Brain microvascular endothelial cell (primary cell): ENCODE data around the gene SLC6A20.
A peak's percentile ranks its signal among the peaks of the same experiment; 100 is the strongest.

Experiments used
- DNase-seq: peaks from one replicate; pipeline ENCODE4 v3.0.0-alpha.2; 2020
- H3K27ac ChIP-seq: fragments of 250-450 bp; sonication (Bioruptor Pico); 2 replicates; pipeline ENCODE4 v1.5.1; 2020; ENCODE audit warnings: mild to moderate bottlenecking, moderate library complexity
- H3K27me3 ChIP-seq: fragments of 250-450 bp; sonication (Bioruptor Pico); replicated peaks from 2 replicates; pipeline ENCODE4 v1.5.1; 2020; ENCODE audit warnings: mild to moderate bottlenecking
- H3K36me3 ChIP-seq: fragments of 250-450 bp; sonication (Bioruptor Pico); replicated peaks from 2 replicates; pipeline ENCODE4 v1.5.1; 2020; ENCODE audit warnings: mild to moderate bottlenecking
- H3K4me3 ChIP-seq: 2 replicates; pipeline ENCODE4 v1.5.1; 2011; ENCODE audit warnings: low read depth, mild to moderate bottlenecking, control low read depth, low read length, moderate library complexity
- CTCF ChIP-seq: IDR thresholded peaks from 2 replicates; pipeline ENCODE4 v1.5.1; 2011; ENCODE audit warnings: low read depth, mild to moderate bottlenecking, moderate library complexity, low read length, control low read depth, inconsistent platforms; ENCODE audit errors: missing control alignments
- in situ Hi-C: cut with HindIII; loops from 2 replicates; pipeline ENCODE4 v1.10.0; 2017; ENCODE audit warnings: low sequenced_read_pairs, low pct_ligation_motif_present

Gene SLC6A20

GRCh38 chr3:45795882-45796765 is at the start of gene SLC6A20:
Gene SLC6A20, minus strand, starts transcription at chr3:45796536. Its CDS starts 117 bp downstream, at chr3:45796419.
- Histone ChIP-seq H3K27ac (no peak within 1 kb of the TSS), H3K27me3 (peaks cover 50% of the 10 kb centered on the region), H3K36me3 (no peaks in the 10 kb centered on the region), H3K4me3 (peak within 1 kb of the TSS; percentile 35)
- no peak for TF ChIP-seq CTCF
- DNase-seq, result no peak
- in situ Hi-C loops, result no loop called here

- no peak overlapping the region for H3K4me3 ChIP-seq
- in situ Hi-C loops, result no loop called here
- H3K27ac ChIP-seq, result no peak overlapping the region
- peaks cover 13% of the 10 kb centered on the region for H3K27me3 ChIP-seq
- no peak for DNase-seq
- H3K36me3 ChIP-seq, result no peaks in the 10 kb centered on the region
- no peak for TF ChIP-seq CTCF
Measured at GRCh38 chr3:45844616-45845015, 48.3 kb upstream of the SLC6A20 start.

- Histone ChIP-seq H3K27me3 (peaks cover 8% of the 10 kb centered on the region), H3K4me3 (no peak overlapping the region), H3K36me3 (no peaks in the 10 kb centered on the region), H3K27ac (no peak overlapping the region)
- in situ Hi-C loops, result no loop called here
- no peak for TF ChIP-seq CTCF
- no peak for DNase-seq
Measured at GRCh38 chr3:45842851-45843625, 46.7 kb upstream of the SLC6A20 start.

GRCh38 chr3:45841757-45842491 is 45.6 kb upstream of the SLC6A20 start, which contains the start of gene LZTFL1:
Gene LZTFL1, minus strand, starts transcription at chr3:45842119. Its CDS starts 128 bp downstream, at chr3:45841991.
- peaks cover 3% of the 10 kb centered on the region for H3K27me3 ChIP-seq
- H3K27ac ChIP-seq, result peak within 1 kb of the TSS; percentile 93
- no peaks in the 10 kb centered on the region for H3K36me3 ChIP-seq
- DNase-seq, result peak; percentile 99
- TF ChIP-seq CTCF, result no peak
- peak within 1 kb of the TSS; percentile 87 for H3K4me3 ChIP-seq
- in situ Hi-C loops, result no loop called here

GRCh38 chr3:45841420-45841756 is 45.1 kb upstream of the SLC6A20 start:
- no peaks in the 10 kb centered on the region for H3K36me3 ChIP-seq
- no peaks in the 10 kb centered on the region for H3K27me3 ChIP-seq
- peak overlapping the region; percentile 93 for H3K27ac ChIP-seq
- no peak for TF ChIP-seq CTCF
- peak; percentile 6 for DNase-seq
- in situ Hi-C loops, result no loop called here
- peak overlapping the region; percentile 87 for H3K4me3 ChIP-seq
